Smooth muscle cell of the umbilical artery (primary cell): Measurements from ENCODE around the gene TIGD6. TPM values are rescaled to one million over a fixed set of nuclear protein-coding genes. Genes with fewer than 3 reads are reported as not detected.

Experiments used
- total RNA-seq: library from RNA; depleted of rRNA; stranded (reverse); fragments of >200 nt; gene quantifications from 2 replicates; pipeline ENCODE4 v1.2.3, GENCODE V29; 2014

Gene TIGD6
- total RNA-seq, result 6.6 and 7.7 TPM in 2 replicates

DNA sequence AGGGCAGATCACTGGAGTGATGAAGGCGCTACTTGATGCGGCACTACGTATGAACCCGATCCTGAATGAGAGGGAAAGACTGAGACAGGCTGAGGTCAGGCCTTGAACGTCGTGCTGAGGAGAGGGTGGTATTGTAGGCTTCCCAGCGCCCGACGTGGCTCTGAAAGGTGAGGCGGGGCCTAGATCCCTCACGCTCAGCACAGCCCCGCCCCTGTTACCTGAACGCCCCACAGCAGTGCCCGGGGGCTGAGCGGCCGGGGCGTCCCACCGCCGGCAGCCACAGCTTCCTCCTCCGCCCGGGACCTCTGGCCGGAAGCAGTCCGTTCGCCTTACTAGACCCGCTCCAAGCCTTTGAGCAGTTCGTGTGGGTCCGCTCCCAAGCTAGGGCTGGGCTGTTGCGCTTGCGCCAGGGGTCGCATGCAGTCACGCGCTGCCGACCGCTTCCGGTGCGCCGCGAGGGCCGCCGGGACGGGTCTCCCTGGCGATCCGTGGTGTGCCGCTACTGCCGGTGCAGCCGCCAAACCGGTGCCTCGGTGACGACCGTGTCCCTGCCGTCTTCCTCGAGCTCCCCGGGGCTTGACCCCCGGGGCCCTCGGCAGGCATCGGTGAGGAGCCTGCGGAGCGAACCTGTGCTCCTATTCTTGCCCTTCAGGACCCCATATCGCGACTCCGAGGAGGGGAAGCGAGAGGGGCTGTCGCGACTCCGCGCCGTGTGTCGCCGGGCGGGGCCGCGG, at the start of gene TIGD6, which contains the start of gene HMGXB3:
Gene TIGD6, minus strand, starts transcription at position 399 of the 734 bp plus-strand sequence. CDS start 4,306 bp downstream, outside the sequence.
Gene HMGXB3, plus strand, starts transcription at position 484 of the 734 bp plus-strand sequence. CDS start 4,114 bp downstream, outside the sequence.

DNA sequence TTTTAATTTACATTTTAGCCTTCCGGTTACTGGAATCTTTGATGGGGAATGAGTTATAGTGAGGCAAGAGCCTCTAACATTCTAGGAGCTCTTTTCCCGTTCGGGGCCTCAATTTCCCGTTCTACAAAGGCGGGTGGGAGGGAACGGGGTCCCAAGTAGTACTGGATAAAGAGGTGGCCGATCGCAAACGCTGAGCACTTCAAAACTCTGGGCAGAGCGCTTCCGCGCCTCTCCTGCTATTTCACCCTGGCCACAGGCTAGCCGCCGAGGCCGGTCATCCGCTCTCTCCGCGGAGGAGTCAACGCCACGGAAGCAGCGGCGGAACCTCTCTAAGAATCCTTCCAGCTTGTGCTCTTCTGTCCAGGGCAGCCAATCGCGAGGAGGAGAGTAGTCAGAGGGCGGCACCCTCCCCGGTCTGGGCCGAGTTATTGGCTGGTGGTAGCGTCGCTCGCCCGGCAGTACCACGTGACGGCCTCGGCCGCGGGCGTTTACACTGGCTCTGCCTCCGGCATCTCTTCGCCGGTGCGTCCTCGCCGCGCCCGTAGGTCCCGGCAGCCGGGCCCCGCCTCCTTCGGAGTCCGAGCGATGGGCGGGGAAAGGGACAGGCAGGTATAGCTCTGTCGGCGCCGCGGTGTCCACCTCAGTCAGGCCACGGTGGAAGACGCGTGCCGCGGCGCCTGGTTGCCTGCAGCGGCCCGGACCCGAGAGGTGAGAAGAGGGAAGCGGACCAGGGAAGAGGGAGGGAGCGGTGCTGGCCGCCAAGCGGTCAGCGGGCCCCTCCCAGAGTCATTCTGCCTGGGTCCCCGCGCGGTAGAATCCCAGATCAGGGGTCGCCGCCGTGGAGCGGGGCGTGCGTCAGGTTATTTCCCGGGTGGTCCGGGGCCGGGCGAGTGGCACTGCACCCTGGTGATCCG, 39.9 kb downstream of the TIGD6 start, which contains the start of gene SLC26A2:
Gene SLC26A2, plus strand, starts transcription at position 487 of the 914 bp plus-strand sequence. CDS start 16,895 bp downstream, outside the sequence.

DNA sequence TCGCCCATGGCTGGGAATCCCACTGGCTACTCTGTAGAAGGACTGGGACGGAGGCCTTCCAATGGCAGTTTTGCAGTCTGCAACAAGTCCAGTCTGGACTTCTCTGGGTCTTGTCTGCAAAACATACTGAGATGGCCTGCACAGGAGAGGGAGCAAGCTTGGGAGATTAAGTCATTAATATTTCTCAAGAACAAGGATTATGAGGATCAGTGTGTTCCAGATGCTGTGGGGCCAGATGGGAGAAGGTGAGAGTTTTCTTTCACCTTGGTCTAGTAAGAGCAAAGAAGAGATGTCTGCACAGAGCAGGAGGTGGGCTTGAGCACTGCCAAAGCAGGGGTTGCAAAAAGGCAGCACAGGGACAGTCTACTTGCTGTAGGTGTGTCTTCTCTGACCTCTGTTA, 55.8 kb downstream of the TIGD6 start, which contains the start of gene PDE6A:
Gene PDE6A, minus strand, starts transcription at position 128 of the 400 bp plus-strand sequence. Its CDS starts 120 bp downstream, at position 8.

Other genes with a start within 250 kb of the TIGD6 start
- not detected in 2 replicates for gene PDE6A, start 55.9 kb downstream of the TIGD6 start, total RNA-seq
- 22.0 and 22.6 TPM in 2 replicates for gene SLC26A2, start 39.9 kb downstream of the TIGD6 start, total RNA-seq
- 41.9 and 63.9 TPM in 2 replicates for gene HMGXB3, start 85 bp upstream of the TIGD6 start, total RNA-seq
- gene CSF1R, start 85.9 kb upstream of the TIGD6 start, total RNA-seq, result 0.28 and 0.89 TPM in 2 replicates
- 69.6 and 88.5 TPM in 2 replicates for gene PDGFRB, start 155.2 kb upstream of the TIGD6 start, total RNA-seq
- not detected in 2 replicates for gene CDX1, start 166.1 kb upstream of the TIGD6 start, total RNA-seq
- gene SLC6A7, start 189.4 kb upstream of the TIGD6 start, total RNA-seq, result not detected in 2 replicates